GM19239 (cell line): Measurements from ENCODE around the gene KDSR.

Experiments
- DNase-seq: peaks from one replicate; pipeline ENCODE4 v3.0.0; 2011; ENCODE audit warnings: low spot score; ENCODE audit not compliant: insufficient read length
- FAIRE-seq: peaks from 2 replicates; lab custom pipeline; 2011; peaks lifted over from hg19 to GRCh38; lab: Jason Lieb, UNC

Gene KDSR

DNA sequence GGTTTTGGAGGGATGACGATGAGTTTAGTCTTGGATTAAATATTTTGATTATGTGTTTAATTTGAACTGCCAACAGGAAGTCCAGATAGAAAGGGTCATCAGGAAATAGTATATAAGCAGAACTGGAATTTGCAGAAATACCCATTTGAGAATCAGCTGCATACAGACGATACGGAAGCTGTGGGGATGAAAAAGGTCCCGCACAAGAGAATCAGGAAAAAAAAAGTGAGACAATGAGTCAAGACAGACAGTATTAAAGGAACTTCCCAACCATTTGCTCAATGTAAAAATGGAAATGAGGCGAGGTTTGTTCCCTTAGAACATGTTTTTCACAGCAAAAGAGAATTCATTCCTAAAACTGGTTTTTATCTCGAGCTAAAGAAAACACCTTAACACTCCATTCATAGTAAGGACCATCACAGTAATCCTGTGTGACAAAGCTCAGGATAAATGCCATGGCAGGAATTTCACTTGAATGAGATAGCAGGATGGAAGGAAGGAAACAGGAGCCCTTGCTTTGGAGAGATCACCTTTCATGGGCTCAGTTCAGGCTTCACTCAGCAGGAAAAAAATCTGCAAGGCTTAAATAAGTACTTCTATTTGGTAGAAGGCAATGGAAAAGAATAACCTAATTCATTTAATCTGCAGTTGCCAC, 76.7 kb downstream of the KDSR start:
- peak; percentile 73 for FAIRE-seq

DNA sequence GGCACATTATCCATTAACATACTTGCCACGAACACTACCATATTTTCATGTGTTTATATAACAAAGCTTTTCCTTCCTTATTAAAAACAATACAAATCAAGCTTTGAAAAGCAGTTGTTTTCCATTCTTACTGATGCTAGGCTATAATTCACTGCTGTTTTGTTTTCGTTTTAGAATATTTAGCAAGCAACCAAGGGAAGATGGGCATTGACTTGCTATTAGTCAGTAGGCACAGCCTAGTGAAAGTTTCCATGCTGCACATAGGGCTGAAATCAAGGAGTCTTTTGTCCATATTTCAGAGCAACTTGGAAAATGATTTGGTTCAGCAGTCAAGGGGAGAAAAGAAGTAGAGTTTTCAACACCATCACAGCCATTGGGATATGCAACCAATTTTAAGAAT, 78.7 kb downstream of the KDSR start:
- peak; percentile 64 for FAIRE-seq

More for the DNA sequence above, 76.7 kb downstream of the KDSR start:
- no peak for DNase-seq

DNA sequence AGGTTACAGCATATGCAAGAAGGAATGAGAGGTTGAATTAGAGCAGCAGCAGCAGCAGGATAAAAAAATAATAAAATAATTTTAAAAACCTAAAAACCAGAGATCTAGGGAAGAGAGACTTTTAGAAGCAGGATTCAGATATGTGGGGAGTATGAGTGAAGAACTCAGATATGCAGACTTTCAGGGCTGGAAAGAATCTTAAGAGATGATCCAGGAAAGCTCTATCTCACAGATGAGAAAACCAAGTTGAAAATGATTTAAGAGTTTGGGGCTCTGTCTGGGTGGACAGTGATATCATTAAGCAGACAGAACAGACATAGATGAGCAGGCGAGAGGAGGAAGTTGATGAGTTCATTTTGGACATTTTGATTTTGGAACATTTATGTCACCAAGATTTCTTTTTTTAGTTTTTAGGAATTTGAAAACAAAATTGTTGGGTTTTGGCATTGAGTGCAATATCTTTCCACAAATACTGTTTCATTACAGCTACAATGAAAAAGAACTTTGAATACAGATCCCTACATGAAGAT, 79.2 kb downstream of the KDSR start:
- FAIRE-seq (no peak), DNase-seq (no peak)

More for the DNA sequence above, 78.7 kb downstream of the KDSR start:
- DNase-seq: no peak

- FAIRE-seq (peak; percentile 53), DNase-seq (no peak)
Observed at GRCh38 chr18:63286926-63287325, 80.1 kb downstream of the KDSR start.

DNA sequence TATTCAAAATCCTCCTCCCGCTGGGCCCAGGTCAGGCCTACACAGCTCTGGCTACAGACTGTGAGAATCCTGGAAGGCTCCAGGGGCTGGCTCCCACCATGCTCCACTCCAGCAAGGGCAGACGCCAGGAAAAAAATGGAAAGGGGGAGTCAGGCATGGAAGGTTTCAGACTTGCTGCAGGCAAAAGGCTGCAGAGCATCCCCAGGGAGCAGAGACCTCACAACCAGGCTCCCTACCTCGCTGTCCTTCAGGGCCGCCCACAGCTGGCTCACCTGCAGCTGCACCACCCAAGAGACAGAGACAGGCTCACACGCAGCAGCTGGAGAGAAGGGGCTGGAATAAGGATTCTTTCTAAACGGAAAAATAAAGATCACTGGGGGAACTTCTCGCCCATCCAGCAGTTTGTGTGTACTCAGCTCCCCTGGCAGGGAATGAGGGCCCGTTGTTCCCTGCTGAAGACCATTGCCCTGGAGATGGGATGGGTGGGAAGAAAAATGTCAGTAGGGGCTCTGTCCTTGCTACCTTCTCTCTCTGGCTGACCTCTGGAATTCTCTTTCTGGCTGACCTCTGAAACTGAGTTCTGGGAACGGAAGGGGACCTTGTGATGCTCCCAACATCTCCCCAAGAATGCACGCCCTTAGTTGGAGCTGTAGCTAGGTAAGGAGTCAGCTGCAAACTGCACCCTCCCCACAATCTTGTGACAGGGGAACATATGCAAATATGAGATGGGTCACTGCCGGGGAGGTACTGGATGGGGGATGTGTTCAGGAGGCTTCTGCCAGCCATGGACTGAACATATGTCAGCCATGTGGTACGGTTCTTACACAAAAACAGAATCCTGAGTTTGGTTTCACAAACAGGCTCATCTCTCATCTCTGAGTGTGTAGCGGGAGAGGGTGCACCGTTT, 81.9 kb downstream of the KDSR start:
- peak; percentile 99 for FAIRE-seq
- DNase-seq: no peak

DNA sequence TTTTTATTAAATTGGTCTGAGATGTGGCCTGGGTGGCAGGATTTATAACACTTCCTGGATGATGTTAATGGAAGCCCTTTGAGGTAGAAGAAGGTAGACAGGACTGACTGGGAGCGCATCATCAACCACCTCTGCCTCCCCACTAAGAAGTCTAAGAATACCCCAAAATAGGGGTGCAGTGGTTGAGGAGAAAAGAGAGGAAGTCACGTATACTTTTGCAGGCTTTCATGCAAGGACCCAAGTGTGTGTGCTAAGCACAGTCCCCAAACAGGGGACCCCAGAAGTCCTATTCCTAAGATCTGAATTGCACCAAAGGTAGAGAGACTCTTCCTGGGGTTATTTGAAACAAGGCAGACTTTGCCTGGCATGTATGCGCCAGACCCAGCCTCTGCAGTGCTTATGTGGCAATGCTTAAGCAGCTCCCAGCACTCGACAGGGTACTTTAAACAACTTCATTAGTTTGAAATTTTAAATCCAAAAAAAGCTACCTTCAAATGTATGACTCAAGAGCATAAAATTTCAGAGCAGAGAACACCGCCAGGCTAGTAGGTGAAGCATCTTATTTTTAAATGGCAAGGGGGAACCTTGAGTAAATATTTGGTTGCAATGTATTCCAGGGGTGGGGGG, 82.7 kb downstream of the KDSR start:
- DNase-seq (no peak), FAIRE-seq (no peak)

GRCh38 chr18:63283305-63284094, 83.5 kb downstream of the KDSR start:
- no peak for DNase-seq
- peak; percentile 57 for FAIRE-seq

DNA sequence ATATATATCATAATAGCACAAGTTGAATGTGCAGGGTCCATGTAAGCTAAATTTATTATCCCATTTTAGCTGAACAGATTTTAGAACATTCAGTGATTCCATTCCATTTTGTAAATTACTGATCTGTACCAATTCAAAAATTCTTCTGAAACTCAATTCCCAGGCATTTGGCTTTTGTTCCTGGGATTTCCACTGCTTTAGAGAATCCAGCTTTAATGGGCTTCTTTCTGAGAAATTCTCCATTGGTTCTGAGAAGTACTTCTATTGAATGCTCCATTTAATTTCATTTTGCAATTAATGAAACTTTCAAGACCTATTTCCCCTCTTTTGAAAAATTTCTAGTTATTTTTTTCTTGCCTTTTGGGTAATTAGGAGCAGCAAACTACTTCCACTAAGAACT, 84.2 kb downstream of the KDSR start:
- DNase-seq (no peak), FAIRE-seq (no peak)
